ENCODE results near the gene TMED6.

- TF ChIP-seq, protein P1, sequence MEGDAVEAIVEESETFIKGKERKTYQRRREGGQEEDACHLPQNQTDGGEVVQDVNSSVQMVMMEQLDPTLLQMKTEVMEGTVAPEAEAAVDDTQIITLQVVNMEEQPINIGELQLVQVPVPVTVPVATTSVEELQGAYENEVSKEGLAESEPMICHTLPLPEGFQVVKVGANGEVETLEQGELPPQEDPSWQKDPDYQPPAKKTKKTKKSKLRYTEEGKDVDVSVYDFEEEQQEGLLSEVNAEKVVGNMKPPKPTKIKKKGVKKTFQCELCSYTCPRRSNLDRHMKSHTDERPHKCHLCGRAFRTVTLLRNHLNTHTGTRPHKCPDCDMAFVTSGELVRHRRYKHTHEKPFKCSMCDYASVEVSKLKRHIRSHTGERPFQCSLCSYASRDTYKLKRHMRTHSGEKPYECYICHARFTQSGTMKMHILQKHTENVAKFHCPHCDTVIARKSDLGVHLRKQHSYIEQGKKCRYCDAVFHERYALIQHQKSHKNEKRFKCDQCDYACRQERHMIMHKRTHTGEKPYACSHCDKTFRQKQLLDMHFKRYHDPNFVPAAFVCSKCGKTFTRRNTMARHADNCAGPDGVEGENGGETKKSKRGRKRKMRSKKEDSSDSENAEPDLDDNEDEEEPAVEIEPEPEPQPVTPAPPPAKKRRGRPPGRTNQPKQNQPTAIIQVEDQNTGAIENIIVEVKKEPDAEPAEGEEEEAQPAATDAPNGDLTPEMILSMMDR (IDR thresholded peaks at IDR 0.05; ENCODE audit: insufficient read depth, low read length, poor library complexity, severe bottlenecking): no peak
- no peak for TF ChIP-seq EZH2phosphoT487 (conservative IDR thresholded peaks at IDR 0.05; ENCODE audit: low read length)
These were observed at the start of gene TMED6 for GRCh38 chr16:69351309-69352027.

Measured in SU-DHL-6 (cell line).